Naive thymus-derived CD8-positive, alpha-beta T cell (primary cell): Measurements from ENCODE around the gene KIF1B. TPM values are rescaled to one million over a fixed set of nuclear protein-coding genes. Genes with fewer than 3 reads are reported as not detected.
"Not testable (repeated sequence)": the region's sequence is repeated elsewhere in the genome, so short reads cannot be mapped to it uniquely, and the experiment has no call there.

ENCODE experiments used
- ATAC-seq, 2 donors: fragments of 150-1000 bp; cut with Tn5 transposase in 1 of 2; sonication (Bioruptor Pico), chemical (Tn5 transposase) in 1 of 2; 1 replicate in 1 of 2; 2 replicates in 1 of 2; pipeline ENCODE4 v1.10.0; 2021; ENCODE audit warnings: mild to moderate bottlenecking in 2 of 2, moderate library complexity in 2 of 2
- POLR2A ChIA-PET: fragments of 350-600 bp; sonication (Branson Sonifier 250); formaldehyde crosslinking; loops from one replicate; lab custom pipeline; 2021; ENCODE audit warnings: antibody characterized with exemption; lab: Charles Lee
- DNase-seq, 10 donors: peaks; one replicate each; pipeline versions ENCODE4 v3.0.0 to v3.0.0-alpha.2; 2020 to 2022
- H3K27ac Mint-ChIP-seq, 10 donors: one replicate each; pipeline ENCODE4 v1.8.0; 2020 to 2022; ENCODE audit warnings: mild to moderate bottlenecking in 10 of 10, mixed read lengths in 10 of 10, moderate library complexity in 4 of 10, inconsistent platforms in 1 of 10
- H3K27me3 Mint-ChIP-seq, 5 donors: one replicate each; pipeline ENCODE4 v1.8.0; 2021 to 2022; ENCODE audit warnings: mixed read lengths in 5 of 5
- H3K36me3 Mint-ChIP-seq, 3 donors: one replicate each; pipeline ENCODE4 v1.8.0; 2020 to 2022; ENCODE audit warnings: mixed read lengths in 3 of 3, mild to moderate bottlenecking in 2 of 3, inconsistent platforms in 1 of 3
- H3K4me1 Mint-ChIP-seq, 4 donors: one replicate each; pipeline ENCODE4 v1.8.0; 2021 to 2022; ENCODE audit warnings: mixed read lengths in 4 of 4
- H3K4me3 Mint-ChIP-seq, 10 donors: one replicate each; pipeline ENCODE4 v1.8.0; 2020 to 2022; ENCODE audit warnings: mild to moderate bottlenecking in 10 of 10, mixed read lengths in 10 of 10, moderate library complexity in 6 of 10, inconsistent platforms in 1 of 10
- H3K9me3 Mint-ChIP-seq, 9 donors: one replicate each; pipeline ENCODE4 v1.8.0; 2020 to 2022; ENCODE audit warnings: mixed read lengths in 9 of 9, mild to moderate bottlenecking in 3 of 9, inconsistent platforms in 1 of 9, moderate library complexity in 1 of 9
- polyA plus RNA-seq, 3 donors: library from polyadenylated mRNA; unstranded; fragments of 300-500 nt; fragmentation: Illumina TruSeq; gene quantifications; one replicate each; pipeline ENCODE4 v1.2.3, GENCODE V29; 2021
- total RNA-seq, 8 experiments: library from RNA in 2 of 8; stranded (reverse) in 2 of 8; gene quantifications; one replicate each; pipeline ENCODE4 v1.2.3 and lab custom pipeline; 2021 to 2026

The KIF1B gene
- total and polyA plus RNA-seq, 5 experiments from 2014 or later: 0.70 to 11.4 (median 2.1) TPM

DNA sequence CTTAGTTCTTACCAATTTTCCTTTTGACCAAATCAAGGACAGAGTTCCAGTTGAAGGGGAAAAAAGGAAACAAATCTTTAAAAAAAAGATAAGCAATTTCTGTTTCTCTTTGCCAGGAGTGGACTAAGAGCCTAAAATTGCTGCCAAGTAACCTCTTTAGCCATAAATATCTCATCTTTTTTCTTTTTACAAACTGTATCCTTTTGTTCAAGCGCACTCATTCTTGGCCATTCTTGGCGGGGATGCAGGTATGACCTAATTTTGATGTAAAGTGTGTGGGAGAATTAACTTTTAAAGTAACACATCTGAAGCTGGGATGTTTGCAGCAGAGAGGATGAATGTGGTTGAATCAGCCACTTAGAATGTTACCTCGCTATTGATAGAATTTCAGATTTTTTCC is 13.4 kb upstream of the KIF1B start:
- Mint-ChIP-seq H3K4me1 (peaks cover 0 to 2% (median 0%) of the 10 kb centered on the region in 4 donors), H3K36me3 (no peaks in the 10 kb centered on the region), H3K4me3 (no peak overlapping the region), H3K27me3 (peaks cover 0 to 17% (median 9%) of the 10 kb centered on the region in 5 donors), H3K9me3 (no peaks in the 10 kb centered on the region), H3K27ac (peak overlapping the region in 1 of 10 donors; percentile 11)
- ATAC-seq: no peak
- DNase-seq: no peak
- POLR2A ChIA-PET: no interaction called here

DNA sequence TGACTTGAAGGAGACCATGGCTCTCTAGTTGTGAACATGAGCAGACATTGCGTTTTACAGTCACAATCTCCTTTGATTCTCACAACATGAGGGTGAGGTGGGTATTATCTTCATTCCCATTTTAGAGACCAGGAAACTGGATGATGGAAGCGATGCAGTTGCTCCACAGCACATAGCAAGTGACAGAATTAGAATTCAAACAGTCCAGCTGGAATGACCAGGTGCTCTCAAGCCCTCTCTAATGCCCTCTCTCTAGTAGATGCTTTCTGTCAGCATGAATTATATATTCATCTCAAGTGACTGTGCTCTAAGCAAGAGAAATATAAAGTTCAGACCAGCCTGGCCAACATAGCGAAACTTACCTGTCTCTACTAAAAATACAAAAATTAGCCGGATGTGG is 9.8 kb upstream of the KIF1B start:
- Mint-ChIP-seq H3K27ac (no peak overlapping the region), H3K9me3 (no peaks in the 10 kb centered on the region), H3K4me1 (no peaks in the 10 kb centered on the region), H3K27me3 (peaks cover 0 to 11% (median 0%) of the 10 kb centered on the region in 5 donors), H3K4me3 (no peak overlapping the region), H3K36me3 (no peaks in the 10 kb centered on the region)
- no peak for DNase-seq
- POLR2A ChIA-PET: no interaction called here
- ATAC-seq: no peak

DNA sequence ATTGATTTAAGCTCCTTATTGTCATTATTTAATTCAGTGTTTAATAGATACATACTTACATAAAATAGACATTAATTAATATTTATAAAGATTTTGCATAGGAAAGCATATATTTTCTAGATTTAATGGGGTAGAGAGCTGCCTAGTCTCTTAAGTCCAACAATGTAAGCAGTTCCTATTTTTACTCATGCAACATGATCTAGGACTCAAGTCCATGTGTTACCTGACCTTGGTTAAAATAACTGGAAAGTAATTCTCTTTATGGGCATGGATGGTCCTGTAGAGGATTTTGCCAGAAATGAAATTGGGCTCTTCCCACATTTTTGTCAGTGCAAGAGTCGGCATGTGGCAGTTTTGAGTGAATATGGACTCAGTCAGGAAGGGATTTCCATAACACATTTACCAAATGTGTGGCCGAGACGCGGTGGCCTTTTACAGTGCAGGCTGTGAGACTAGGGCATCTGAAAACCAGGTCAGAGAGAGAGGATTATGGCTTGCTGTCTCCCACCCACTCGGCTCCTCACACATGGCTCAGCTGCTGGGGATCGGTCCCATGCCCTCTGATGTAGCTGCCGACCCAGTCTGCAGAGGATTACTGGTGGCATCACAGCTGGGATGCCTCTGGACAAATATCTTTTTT is 6.2 kb upstream of the KIF1B start:
- Mint-ChIP-seq H3K27me3 (peaks cover 0 to 11% (median 2%) of the 10 kb centered on the region in 5 donors), H3K36me3 (no peaks in the 10 kb centered on the region), H3K4me1 (peaks cover 0 to under 1% (median 0%) of the 10 kb centered on the region in 4 donors), H3K27ac (no peak overlapping the region), H3K4me3 (no peak overlapping the region), H3K9me3 (no peaks in the 10 kb centered on the region)
- ATAC-seq (no peak), DNase-seq (no peak)
- POLR2A ChIA-PET: no interaction called here

DNA sequence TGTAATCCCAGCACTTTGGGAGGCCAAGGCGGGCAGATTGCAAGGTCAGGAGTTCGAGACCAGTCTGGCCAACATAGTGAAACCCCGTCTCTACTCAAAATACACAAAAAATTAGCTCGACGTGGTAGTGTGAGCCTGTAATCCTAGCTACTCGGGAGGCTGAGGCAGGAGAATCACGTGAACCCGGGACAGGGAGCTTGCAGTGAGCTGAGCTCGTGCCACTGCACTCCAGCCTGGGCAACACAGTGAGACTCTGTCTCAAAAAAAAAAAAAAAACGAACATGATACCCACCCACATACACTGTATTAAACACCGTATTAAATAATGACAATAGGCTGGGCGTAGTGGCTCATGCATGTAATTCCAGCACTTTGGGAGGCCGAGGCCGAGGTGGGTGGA is 5.2 kb upstream of the KIF1B start:
- H3K4me1 Mint-ChIP-seq: peaks cover 4 to 10% (median 7%) of the 10 kb centered on the region in 4 donors
- not testable (repeated sequence) for DNase-seq, H3K27ac Mint-ChIP-seq, H3K36me3 Mint-ChIP-seq, H3K9me3 Mint-ChIP-seq, ATAC-seq, H3K4me3 Mint-ChIP-seq
- POLR2A ChIA-PET: interaction anchor here (0.6 kb wide), 1 partner anchor 1274 kb away, joined by 4 read pairs; the partner anchor contains the start of gene DISP3
- H3K27me3 Mint-ChIP-seq: peaks cover 0 to 12% (median 3%) of the 10 kb centered on the region in 5 donors

DNA sequence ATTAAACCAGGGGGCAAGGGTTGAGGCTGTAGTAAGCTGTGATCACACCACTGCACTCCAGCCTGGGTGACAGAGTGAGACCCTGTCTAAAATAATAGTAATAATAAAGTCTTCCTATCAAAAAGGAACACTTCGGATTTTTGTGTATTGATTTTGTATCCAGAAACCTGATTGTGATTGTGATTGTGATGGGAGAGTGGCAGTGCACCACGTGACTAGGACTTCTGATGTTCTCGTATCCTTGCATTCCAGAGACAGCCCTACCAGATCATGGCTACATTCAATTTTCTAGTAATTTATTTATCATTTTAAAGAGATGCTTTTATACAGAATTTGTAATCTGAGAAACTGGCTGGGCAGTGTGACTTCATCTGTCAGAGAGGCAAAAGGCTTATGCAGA is 2.6 kb upstream of the KIF1B start:
- Mint-ChIP-seq H3K9me3 (no peaks in the 10 kb centered on the region), H3K27me3 (peaks cover 0 to 7% (median 3%) of the 10 kb centered on the region in 5 donors), H3K36me3 (no peaks in the 10 kb centered on the region), H3K27ac (no peak overlapping the region), H3K4me1 (peaks cover 8 to 25% (median 20%) of the 10 kb centered on the region in 4 donors), H3K4me3 (no peak overlapping the region)
- no peak for DNase-seq
- POLR2A ChIA-PET: no interaction called here
- ATAC-seq: no peak

DNA sequence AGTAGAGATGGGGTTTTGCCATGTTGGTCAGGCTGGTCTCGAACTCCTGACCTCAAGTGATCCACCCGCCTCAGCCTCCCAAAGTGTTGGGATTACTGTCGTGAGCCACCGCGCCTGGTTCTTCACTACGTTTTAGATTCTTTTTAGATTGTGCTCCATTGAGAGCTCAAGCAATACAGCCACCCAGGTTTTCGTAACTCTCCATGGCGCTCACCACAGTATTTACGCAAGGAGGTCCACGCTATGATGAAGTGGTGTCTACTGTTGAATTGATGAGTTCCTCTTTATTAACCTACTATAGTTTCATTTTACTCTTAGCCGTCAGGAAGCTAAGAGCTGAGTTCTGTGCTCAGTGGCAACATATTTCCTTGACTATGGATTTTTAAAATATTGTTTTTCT is 1.8 kb upstream of the KIF1B start:
- Mint-ChIP-seq H3K9me3 (no peaks in the 10 kb centered on the region), H3K27me3 (peaks cover 0 to 7% (median 2%) of the 10 kb centered on the region in 5 donors), H3K27ac (no peak overlapping the region), H3K4me1 (peaks cover 8 to 30% (median 21%) of the 10 kb centered on the region in 4 donors), H3K4me3 (peak overlapping the region in 6 of 10 donors; percentile 7 to 91 (median 29)), H3K36me3 (no peaks in the 10 kb centered on the region)
- DNase-seq (no peak), ATAC-seq (no peak)
- POLR2A ChIA-PET: interaction anchor here (0.8 to 1.0 kb wide), 3 partner anchors 20 to 286 kb away, joined by 3 read pairs; no protein-coding TSS in a partner anchor

DNA sequence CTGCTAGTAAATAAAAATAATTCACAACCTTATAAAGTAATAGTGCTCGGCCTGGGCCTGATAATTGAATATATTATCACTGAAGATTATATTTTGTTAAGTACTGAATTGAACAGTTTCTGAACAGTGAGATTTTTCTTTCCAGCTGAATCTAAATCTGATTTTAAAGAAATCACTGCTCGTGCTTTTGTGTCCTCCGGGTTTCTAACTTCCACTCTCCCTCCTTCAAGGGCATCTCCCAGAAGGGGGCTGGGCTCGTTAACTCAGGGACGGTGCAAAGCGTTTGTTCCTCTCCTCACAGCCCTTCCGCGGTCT is 823 bp upstream of the KIF1B start:
- Mint-ChIP-seq H3K36me3 (no peaks in the 10 kb centered on the region), H3K9me3 (no peaks in the 10 kb centered on the region)
- POLR2A ChIA-PET: interaction anchor here (0.8 to 1.3 kb wide), 5 partner anchors 22 to 266 kb away, joined by 3 to 5 read pairs (median 3); partner anchors contain the start of genes CENPS, LZIC and NMNAT1

DNA sequence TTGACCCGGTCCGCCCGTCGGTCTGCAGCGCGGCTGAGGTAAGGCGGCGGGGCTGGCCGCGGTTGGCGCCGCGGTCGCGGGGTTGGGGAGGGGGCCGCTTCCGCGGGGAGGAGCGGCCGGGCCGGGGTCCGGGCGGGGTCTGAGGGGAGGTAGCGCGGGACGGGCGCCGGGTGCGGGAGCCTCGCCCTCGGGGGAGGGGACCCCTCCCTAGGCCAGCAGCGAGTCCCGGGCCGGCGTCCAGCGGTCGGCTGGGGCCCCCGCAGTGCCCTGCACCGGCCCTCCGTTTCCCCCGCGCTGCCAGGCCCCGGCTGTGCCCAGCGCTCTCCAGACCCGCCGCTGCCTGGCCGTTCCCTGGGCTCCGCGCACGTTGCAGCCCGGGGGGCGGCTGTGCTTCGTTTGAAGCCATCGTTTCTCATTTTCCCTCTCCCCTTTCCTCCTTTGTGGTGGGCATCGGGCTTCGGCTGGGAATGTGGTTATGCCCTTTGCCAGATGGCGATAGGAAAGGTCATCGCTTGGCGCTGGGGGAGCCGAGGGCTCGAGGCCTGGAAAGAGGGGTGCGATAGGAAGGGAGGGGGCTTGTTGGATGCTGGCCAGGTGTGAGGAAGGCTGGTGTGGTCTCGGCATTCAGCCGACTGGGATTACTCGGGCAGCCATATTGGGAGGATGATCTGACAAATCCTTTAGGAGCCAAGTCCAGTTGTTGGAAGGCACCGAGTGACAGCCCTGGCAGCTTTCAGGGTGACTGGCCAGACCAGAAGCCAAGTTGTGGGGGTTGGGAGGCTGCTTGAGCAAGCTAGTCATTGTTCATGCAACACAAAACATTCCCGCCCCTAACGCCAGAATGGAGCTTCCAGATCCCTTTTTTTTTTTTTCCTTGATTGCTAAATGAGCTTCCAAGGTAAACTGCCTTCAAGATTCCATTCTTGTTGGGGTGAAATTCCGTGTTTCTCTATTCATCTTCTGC is 753 bp downstream of the KIF1B start:
- no peaks in the 10 kb centered on the region for H3K9me3 Mint-ChIP-seq
- H3K27me3 Mint-ChIP-seq: peaks cover 0 to 7% (median 2%) of the 10 kb centered on the region in 5 donors
- ATAC-seq: peak in 1 of 2 donors; percentile 5
- no peaks in the 10 kb centered on the region for H3K36me3 Mint-ChIP-seq
- peak overlapping the region in 9 of 10 donors; percentile 23 to 89 (median 64) for H3K27ac Mint-ChIP-seq
- DNase-seq: peak in 2 of 10 donors; percentile 15 to 20
- H3K4me3 Mint-ChIP-seq: peak overlapping the region; percentile 50 to 89 (median 72)
- POLR2A ChIA-PET: interaction anchor here (1.0 kb wide), 1 partner anchor 188 kb away, joined by 7 read pairs; the partner anchor contains the start of gene PGD
- H3K4me1 Mint-ChIP-seq: peaks cover 11 to 34% (median 26%) of the 10 kb centered on the region in 4 donors

More for the DNA sequence above, 823 bp upstream of the KIF1B start:
- peak overlapping the region; percentile 84 to 93 (median 88) for H3K4me3 Mint-ChIP-seq
- ATAC-seq (no peak), DNase-seq (no peak)
- H3K27ac Mint-ChIP-seq: peak overlapping the region in 8 of 10 donors; percentile 8 to 90 (median 68)
- H3K27me3 Mint-ChIP-seq: peaks cover 0 to 7% (median 2%) of the 10 kb centered on the region in 5 donors
- peaks cover 8 to 31% (median 22%) of the 10 kb centered on the region in 4 donors for H3K4me1 Mint-ChIP-seq

DNA sequence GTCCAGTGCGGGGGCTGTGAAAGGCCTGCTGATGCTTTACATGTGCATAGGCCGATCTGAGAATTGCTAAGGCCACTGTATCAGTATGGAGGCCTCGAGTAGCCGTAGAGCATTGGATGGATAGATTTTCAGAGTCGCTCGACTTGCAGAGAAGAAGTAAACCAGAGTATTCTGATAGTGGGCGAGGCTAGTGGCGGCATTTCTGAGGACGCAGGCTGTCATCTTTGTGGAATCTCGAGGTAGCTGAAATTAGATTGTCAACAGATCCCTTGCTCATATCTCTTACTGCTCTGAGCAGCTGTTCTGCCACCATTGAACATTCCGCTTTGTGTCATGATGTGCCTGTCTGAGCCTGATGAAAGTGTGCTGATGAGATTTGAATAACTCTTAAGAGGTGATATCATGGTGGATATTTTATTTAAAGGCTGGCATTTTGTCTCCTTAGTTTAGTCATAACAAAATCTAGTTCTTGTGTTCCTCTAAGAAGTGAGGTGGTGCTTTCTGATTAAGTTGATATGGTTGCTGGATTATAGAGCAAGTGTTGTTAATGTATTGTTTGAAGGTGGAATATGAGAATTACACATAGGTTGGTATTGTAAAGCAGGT is 1.5 kb downstream of the KIF1B start:
- Mint-ChIP-seq H3K4me3 (peak overlapping the region; percentile 50 to 89 (median 72)), H3K36me3 (no peaks in the 10 kb centered on the region), H3K9me3 (no peaks in the 10 kb centered on the region), H3K27me3 (peaks cover 0 to 3% (median 2%) of the 10 kb centered on the region in 5 donors), H3K4me1 (peaks cover 11 to 41% (median 31%) of the 10 kb centered on the region in 4 donors), H3K27ac (peak overlapping the region; percentile 3 to 89 (median 64))
- DNase-seq (no peak), ATAC-seq (no peak)
- POLR2A ChIA-PET: no interaction called here

DNA sequence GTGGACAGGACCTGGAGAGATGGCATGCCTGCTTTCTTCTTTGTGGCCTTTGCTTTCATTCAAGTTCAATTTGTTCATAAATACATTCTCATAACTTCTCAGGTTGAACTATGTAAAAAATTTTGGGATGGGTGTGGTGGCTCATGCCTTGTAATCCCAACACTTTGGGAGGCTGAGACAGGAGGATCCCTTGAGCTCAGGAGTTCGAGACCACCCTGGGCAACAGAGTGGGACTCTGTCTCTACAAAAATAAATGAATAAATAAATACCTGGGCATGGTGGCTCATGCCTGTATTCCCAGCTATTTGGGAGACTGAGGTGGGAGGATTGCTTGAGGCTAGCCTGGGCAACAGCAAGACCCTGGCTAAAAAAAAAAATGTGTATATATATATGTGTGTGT is 2.1 kb downstream of the KIF1B start:
- DNase-seq (no peak), ATAC-seq (no peak)
- Mint-ChIP-seq H3K4me3 (peak overlapping the region in 8 of 10 donors; percentile 60 to 89 (median 74)), H3K4me1 (peaks cover 11 to 42% (median 31%) of the 10 kb centered on the region in 4 donors), H3K36me3 (no peaks in the 10 kb centered on the region), H3K27ac (peak overlapping the region in 5 of 10 donors; percentile 3 to 88 (median 64)), H3K9me3 (no peaks in the 10 kb centered on the region), H3K27me3 (peaks cover 0 to 3% (median 2%) of the 10 kb centered on the region in 5 donors)
- POLR2A ChIA-PET: no interaction called here

DNA sequence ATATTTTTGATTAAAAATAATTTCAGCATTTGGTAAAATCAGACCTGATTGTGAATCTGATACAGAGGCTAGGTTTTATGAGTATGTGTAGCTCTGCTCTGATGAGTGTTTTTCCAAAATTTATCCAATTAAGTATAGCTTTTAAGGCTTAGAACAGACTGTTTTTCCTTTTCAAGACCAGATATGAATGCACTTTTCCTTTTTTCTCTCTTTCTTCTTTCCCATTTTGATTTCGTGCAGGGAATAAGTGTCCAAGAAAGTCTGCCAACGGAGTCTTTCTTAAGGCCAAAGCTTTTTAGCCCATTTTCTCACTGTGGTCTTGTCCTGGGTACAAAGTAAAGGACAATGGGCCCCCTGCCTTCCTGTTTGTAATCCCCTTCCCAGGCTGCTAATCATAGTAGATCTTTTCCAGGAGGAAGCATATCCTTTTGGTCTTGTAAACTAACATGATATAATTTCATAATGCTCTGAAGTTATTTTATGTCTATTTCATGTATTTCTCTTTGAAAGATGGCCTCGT is 2.9 kb downstream of the KIF1B start:
- H3K27me3 Mint-ChIP-seq: peaks cover 0 to 3% (median 2%) of the 10 kb centered on the region in 5 donors
- peak overlapping the region in 1 of 10 donors; percentile 49 for H3K4me3 Mint-ChIP-seq
- no peak for DNase-seq
- no peak for ATAC-seq
- peaks cover 11 to 49% (median 31%) of the 10 kb centered on the region in 4 donors for H3K4me1 Mint-ChIP-seq
- POLR2A ChIA-PET: no interaction called here
- H3K9me3 Mint-ChIP-seq: no peaks in the 10 kb centered on the region
- H3K27ac Mint-ChIP-seq: peak overlapping the region in 2 of 10 donors; percentile 4 to 42
- no peaks in the 10 kb centered on the region for H3K36me3 Mint-ChIP-seq
